CD4-positive, CD25-positive, alpha-beta regulatory T cell (primary cell): ENCODE data around the gene ADAMTS4. TPM values are rescaled to one million over a fixed set of nuclear protein-coding genes. Genes with fewer than 3 reads are reported as not detected.

ENCODE experiments used
- ATAC-seq, 2 donors: fragments of 150-1000 bp; cut with Tn5 transposase; one replicate each; pipeline ENCODE4 v1.10.0; 2021; ENCODE audit warnings: low read depth in 2 of 2, moderate number of reproducible peaks in 2 of 2, moderate library complexity in 1 of 2
- DNase-seq, 3 donors: peaks; one replicate each; pipeline versions ENCODE4 v3.0.0 to v3.0.0-alpha.2; 2012 to 2022; ENCODE audit warnings: mixed read lengths in 1 of 3
- H3K27ac ChIP-seq: one replicate; pipeline ENCODE4 v1.7.0; 2013; ENCODE audit warnings: mild to moderate bottlenecking, low read length; ENCODE audit not compliant: insufficient read depth, poor library complexity, severe bottlenecking
- H3K27me3 ChIP-seq: one replicate; pipeline ENCODE4 v1.7.0; 2013; ENCODE audit warnings: low read length; ENCODE audit not compliant: control insufficient read depth, insufficient read depth
- H3K36me3 ChIP-seq: one replicate; pipeline ENCODE4 v1.7.0; 2013; ENCODE audit warnings: mild to moderate bottlenecking, low read length, moderate library complexity; ENCODE audit not compliant: control insufficient read depth, insufficient read depth
- H3K4me1 ChIP-seq: 2 replicates; pipeline ENCODE4 v1.7.0; 2013; ENCODE audit warnings: mild to moderate bottlenecking, low read length; ENCODE audit not compliant: insufficient read depth, control insufficient read depth, poor library complexity, severe bottlenecking
- H3K4me3 ChIP-seq: one replicate; pipeline ENCODE4 v1.7.0; 2013; ENCODE audit warnings: low read depth, mild to moderate bottlenecking, low read length, moderate library complexity
- H3K9me3 ChIP-seq, 2 experiments: 1 replicate in 1 of 2; 2 replicates in 1 of 2; pipeline ENCODE4 v1.7.0; 2013; ENCODE audit warnings: low read length in 2 of 2, mild to moderate bottlenecking in 1 of 2, moderate library complexity in 1 of 2; ENCODE audit not compliant: control insufficient read depth in 2 of 2
- H3K27ac Mint-ChIP-seq, 3 donors: one replicate each; pipeline ENCODE4 v1.8.0; 2020 to 2022; ENCODE audit warnings: mild to moderate bottlenecking in 3 of 3, mixed read lengths in 3 of 3, moderate library complexity in 2 of 3
- H3K27me3 Mint-ChIP-seq: one replicate; pipeline ENCODE4 v1.8.0; 2022; ENCODE audit warnings: mild to moderate bottlenecking, mixed read lengths
- H3K36me3 Mint-ChIP-seq: one replicate; pipeline ENCODE4 v1.8.0; 2020; ENCODE audit warnings: mixed read lengths
- H3K4me1 Mint-ChIP-seq, 4 donors: one replicate each; pipeline ENCODE4 v1.8.0; 2020 to 2022; ENCODE audit warnings: mixed read lengths in 4 of 4, mild to moderate bottlenecking in 1 of 4
- H3K4me3 Mint-ChIP-seq, 4 donors: one replicate each; pipeline ENCODE4 v1.8.0; 2020 to 2022; ENCODE audit warnings: mild to moderate bottlenecking in 4 of 4, mixed read lengths in 4 of 4, moderate library complexity in 3 of 4
- H3K9me3 Mint-ChIP-seq, 7 donors: one replicate each; pipeline ENCODE4 v1.8.0; 2020 to 2022; ENCODE audit warnings: mixed read lengths in 7 of 7, mild to moderate bottlenecking in 3 of 7, moderate library complexity in 2 of 7
- polyA plus RNA-seq, 4 donors: library from polyadenylated mRNA; unstranded; fragments of 300-500 nt; fragmentation: Illumina TruSeq; gene quantifications; one replicate each; pipeline ENCODE4 v1.2.3, GENCODE V29; 2021
- total RNA-seq: library from RNA; stranded (reverse); gene quantifications from one replicate; pipeline ENCODE4 v1.2.3, GENCODE V29; 2022

ADAMTS4 gene
- total and polyA plus RNA-seq, 5 donors from 2014 or later, result 0.36 to 5.3 (median 0.88) TPM; not detected in 1

DNA sequence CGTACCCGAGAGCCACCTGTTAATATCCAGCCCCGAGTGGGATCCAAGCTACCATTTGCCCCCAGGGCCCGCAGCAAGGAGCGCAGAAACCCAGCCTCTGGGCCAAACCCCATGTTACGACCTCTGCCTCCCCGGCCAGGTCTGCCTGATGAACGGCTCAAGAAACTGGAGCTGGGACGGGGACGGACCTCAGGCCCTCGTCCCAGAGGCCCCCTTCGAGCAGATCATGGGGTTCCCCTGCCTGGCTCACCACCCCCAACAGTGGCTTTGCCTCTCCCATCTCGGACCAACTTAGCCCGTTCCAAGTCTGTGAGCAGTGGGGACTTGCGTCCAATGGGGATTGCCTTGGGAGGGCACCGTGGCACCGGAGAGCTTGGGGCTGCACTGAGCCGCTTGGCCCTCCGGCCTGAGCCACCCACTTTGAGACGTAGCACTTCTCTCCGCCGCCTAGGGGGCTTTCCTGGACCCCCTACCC, 38.1 kb downstream of the ADAMTS4 start:
- DNase-seq, result no peak
- Mint-ChIP-seq H3K36me3 (peaks cover 47% of the 10 kb centered on the region), H3K27me3 (no peaks in the 10 kb centered on the region)

GRCh38 chr1:161159913-161160243, 39.0 kb downstream of the ADAMTS4 start:
- Histone ChIP-seq H3K27me3 (no peaks in the 10 kb centered on the region), H3K36me3 (peaks cover 35% of the 10 kb centered on the region), H3K4me3 (peak overlapping the region; percentile 94), H3K27ac (peak overlapping the region; percentile 83), H3K9me3 (no peaks in the 10 kb centered on the region), H3K4me1 (peaks cover 35% of the 10 kb centered on the region)
- Mint-ChIP-seq H3K9me3 (no peaks in the 10 kb centered on the region), H3K27me3 (no peaks in the 10 kb centered on the region), H3K4me1 (peaks cover 29 to 74% (median 51%) of the 10 kb centered on the region in 4 donors), H3K27ac (peak overlapping the region; percentile 26 to 92 (median 83)), H3K4me3 (peak overlapping the region; percentile 91 to 97 (median 95)), H3K36me3 (peaks cover 43% of the 10 kb centered on the region)
- DNase-seq (peak in 1 of 3 donors; percentile 29), ATAC-seq (no peak)

More for the DNA sequence above, 38.1 kb downstream of the ADAMTS4 start:
- H3K4me1 ChIP-seq, result peaks cover 37% of the 10 kb centered on the region
- Mint-ChIP-seq H3K9me3 (no peaks in the 10 kb centered on the region), H3K4me1 (peaks cover 21 to 73% (median 48%) of the 10 kb centered on the region in 4 donors), H3K27ac (no peak overlapping the region), H3K4me3 (peak overlapping the region; percentile 91 to 97 (median 95))
- H3K4me3 ChIP-seq, result no peak overlapping the region
- H3K27me3 ChIP-seq, result no peaks in the 10 kb centered on the region
- ATAC-seq, result no peak
- H3K36me3 ChIP-seq, result peaks cover 35% of the 10 kb centered on the region
- H3K27ac ChIP-seq, result no peak overlapping the region
- H3K9me3 ChIP-seq, result no peaks in the 10 kb centered on the region

- peak within 1 kb of the TSS; percentile 91 to 97 (median 95) for H3K4me3 Mint-ChIP-seq
- H3K27ac ChIP-seq, result peak within 1 kb of the TSS; percentile 83
- ATAC-seq, result peak; percentile 89 to 91
- no peaks in the 10 kb centered on the region for H3K9me3 ChIP-seq
- H3K36me3 Mint-ChIP-seq, result peaks cover 39% of the 10 kb centered on the region
- H3K27me3 ChIP-seq, result no peaks in the 10 kb centered on the region
- peak within 1 kb of the TSS; percentile 94 for H3K4me3 ChIP-seq
- H3K27ac Mint-ChIP-seq, result peak within 1 kb of the TSS; percentile 92 to 97 (median 96)
- H3K36me3 ChIP-seq, result peaks cover 33% of the 10 kb centered on the region
- peak; percentile 89 to 93 (median 91) for DNase-seq
- H3K27me3 Mint-ChIP-seq, result no peaks in the 10 kb centered on the region
- peaks cover 40% of the 10 kb centered on the region for H3K4me1 ChIP-seq
- H3K4me1 Mint-ChIP-seq, result peaks cover 31 to 74% (median 52%) of the 10 kb centered on the region in 4 donors
- no peaks in the 10 kb centered on the region for H3K9me3 Mint-ChIP-seq
These were observed 39.6 kb downstream of the ADAMTS4 start, which contains the start of gene USP21 for GRCh38 chr1:161159087-161159912. TSS of gene USP21 (plus strand) at chr1:161159500. CDS start at chr1:161160641, 1,141 bp downstream.

DNA sequence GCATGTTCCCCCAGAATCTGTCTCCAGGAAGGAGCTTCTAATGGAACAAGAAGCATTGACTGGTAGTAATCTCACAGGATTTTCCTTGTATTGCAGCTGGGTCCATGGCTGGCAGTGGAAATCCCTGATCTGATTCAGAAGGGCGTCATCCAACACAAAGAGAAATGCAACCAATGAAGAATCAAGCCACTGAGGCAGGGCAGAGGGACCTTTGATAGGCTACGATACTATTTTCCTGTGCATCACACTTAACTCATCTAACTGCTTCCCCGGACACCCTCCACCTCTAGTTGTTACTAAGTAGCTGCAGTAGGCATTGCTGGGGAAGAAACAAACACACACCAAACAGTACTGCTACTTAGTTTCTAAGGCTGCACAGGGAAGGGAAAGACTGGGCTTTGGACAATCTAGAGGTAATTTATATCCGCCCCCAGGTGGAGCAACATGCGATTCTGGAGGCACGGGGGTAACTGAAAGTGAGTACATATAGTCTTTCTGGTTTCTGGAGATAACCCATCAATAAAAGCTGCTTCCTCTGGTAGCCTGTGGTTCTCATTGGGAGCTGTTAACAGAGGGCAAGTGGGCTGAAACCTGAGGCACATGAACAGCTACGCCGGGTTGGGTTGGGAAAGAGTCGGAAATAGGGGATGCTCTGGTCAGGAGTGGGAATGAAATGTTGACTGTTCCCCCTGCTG, 40.4 kb downstream of the ADAMTS4 start:
- peak overlapping the region; percentile 81 for H3K4me3 ChIP-seq

DNA sequence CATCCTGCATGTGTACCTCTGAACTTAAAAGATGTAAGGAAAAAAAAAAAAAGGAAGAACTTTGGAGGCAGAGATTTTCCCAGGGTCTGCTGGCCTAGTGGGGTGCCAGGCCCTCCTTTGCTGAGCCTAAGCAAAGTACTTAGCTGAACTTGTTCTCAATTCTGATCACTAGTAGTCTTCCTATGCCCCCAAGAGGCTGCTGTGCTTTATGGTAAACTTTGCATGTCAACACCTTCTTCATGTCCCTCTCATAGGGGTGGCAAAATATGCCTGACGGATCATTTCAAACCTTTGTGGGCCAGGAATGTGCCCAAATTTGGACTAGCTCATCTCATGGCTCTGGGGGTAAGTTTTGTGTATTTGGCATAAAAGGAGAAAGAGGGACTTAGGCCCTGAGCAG, 41.0 kb downstream of the ADAMTS4 start:
- no peaks in the 10 kb centered on the region for H3K27me3 ChIP-seq
- peaks cover 27% of the 10 kb centered on the region for H3K36me3 ChIP-seq
- no peaks in the 10 kb centered on the region for H3K27me3 Mint-ChIP-seq
- H3K4me3 ChIP-seq, result no peak overlapping the region
- ATAC-seq (no peak), DNase-seq (no peak)
- H3K27ac Mint-ChIP-seq, result peak overlapping the region; percentile 49 to 96 (median 92)
- no peaks in the 10 kb centered on the region for H3K9me3 ChIP-seq
- H3K4me1 ChIP-seq, result peaks cover 41% of the 10 kb centered on the region
- H3K4me3 Mint-ChIP-seq, result peak overlapping the region; percentile 91 to 97 (median 95)
- peaks cover 27% of the 10 kb centered on the region for H3K36me3 Mint-ChIP-seq
- no peak overlapping the region for H3K27ac ChIP-seq
- H3K4me1 Mint-ChIP-seq, result peaks cover 38 to 74% (median 50%) of the 10 kb centered on the region in 4 donors
- H3K9me3 Mint-ChIP-seq, result no peaks in the 10 kb centered on the region

More for the DNA sequence above, 40.4 kb downstream of the ADAMTS4 start:
- Mint-ChIP-seq H3K27me3 (no peaks in the 10 kb centered on the region), H3K4me1 (peaks cover 37 to 75% (median 56%) of the 10 kb centered on the region in 4 donors), H3K9me3 (no peaks in the 10 kb centered on the region), H3K36me3 (peaks cover 32% of the 10 kb centered on the region), H3K4me3 (peak overlapping the region; percentile 91 to 97 (median 95)), H3K27ac (peak overlapping the region; percentile 92 to 97 (median 96))
- ATAC-seq (no peak), DNase-seq (no peak)
- Histone ChIP-seq H3K27ac (peak overlapping the region; percentile 83), H3K4me1 (peaks cover 41% of the 10 kb centered on the region), H3K27me3 (no peaks in the 10 kb centered on the region), H3K36me3 (peaks cover 32% of the 10 kb centered on the region), H3K9me3 (no peaks in the 10 kb centered on the region)

GRCh38 chr1:161153682-161154337, 45.0 kb downstream of the ADAMTS4 start, which contains the start of gene UFC1:
TSS of gene UFC1 (plus strand) at chr1:161153978. CDS start at chr1:161153998, 20 bp downstream.
- peaks cover 27 to 37% (median 34%) of the 10 kb centered on the region in 4 donors for H3K4me1 Mint-ChIP-seq

GRCh38 chr1:161153176-161153575, 45.7 kb downstream of the ADAMTS4 start:
- peak overlapping the region; percentile 95 for H3K27ac ChIP-seq
- no peak for ATAC-seq

More at GRCh38 chr1:161153682-161154337, 45.0 kb downstream of the ADAMTS4 start, which contains the start of gene UFC1:
- H3K27me3 ChIP-seq, result no peaks in the 10 kb centered on the region
- H3K9me3 ChIP-seq, result no peaks in the 10 kb centered on the region
- H3K4me1 ChIP-seq, result peaks cover 12% of the 10 kb centered on the region
- peak; percentile 80 to 95 (median 91) for DNase-seq
- peaks cover 18% of the 10 kb centered on the region for H3K36me3 ChIP-seq
- peak within 1 kb of the TSS; percentile 96 to 100 (median 98) for H3K4me3 Mint-ChIP-seq
- peak within 1 kb of the TSS; percentile 100 for H3K27ac Mint-ChIP-seq
- H3K9me3 Mint-ChIP-seq, result no peaks in the 10 kb centered on the region
- H3K27ac ChIP-seq, result peak within 1 kb of the TSS; percentile 95
- peaks cover 16% of the 10 kb centered on the region for H3K36me3 Mint-ChIP-seq
- H3K27me3 Mint-ChIP-seq, result no peaks in the 10 kb centered on the region
- peak within 1 kb of the TSS; percentile 97 for H3K4me3 ChIP-seq
- ATAC-seq, result peak; percentile 95 to 96

More at GRCh38 chr1:161153176-161153575, 45.7 kb downstream of the ADAMTS4 start:
- Histone ChIP-seq H3K4me3 (peak overlapping the region; percentile 97), H3K4me1 (peaks cover 11% of the 10 kb centered on the region), H3K9me3 (no peaks in the 10 kb centered on the region), H3K27me3 (no peaks in the 10 kb centered on the region), H3K36me3 (peaks cover 13% of the 10 kb centered on the region)
- peak overlapping the region; percentile 100 for H3K27ac Mint-ChIP-seq
- peak overlapping the region; percentile 96 to 100 (median 98) for H3K4me3 Mint-ChIP-seq
- peaks cover 13% of the 10 kb centered on the region for H3K36me3 Mint-ChIP-seq
- no peaks in the 10 kb centered on the region for H3K27me3 Mint-ChIP-seq
- H3K4me1 Mint-ChIP-seq, result peaks cover 25 to 32% (median 29%) of the 10 kb centered on the region in 4 donors
- H3K9me3 Mint-ChIP-seq, result no peaks in the 10 kb centered on the region
- no peak for DNase-seq
